DND-41 (cell line): ENCODE results near the gene SYT4.

Experiments used
- EZH2 ChIP-seq: IDR thresholded peaks from 3 replicates; pipeline ENCODE4 v1.6.1; 2012; ENCODE audit warnings: borderline replicate concordance, low read depth, mild to moderate bottlenecking, moderate library complexity, low read length, inconsistent platforms; ENCODE audit not compliant: severe bottlenecking
- TF ChIP-seq, protein P1 (sequence below): IDR thresholded peaks from 2 replicates; pipeline ENCODE4 v1.5.1; 2012; ENCODE audit warnings: borderline replicate concordance, low read length, moderate library complexity, mild to moderate bottlenecking; ENCODE audit not compliant: poor library complexity, severe bottlenecking; ENCODE audit errors: extremely low read depth

DNA sequence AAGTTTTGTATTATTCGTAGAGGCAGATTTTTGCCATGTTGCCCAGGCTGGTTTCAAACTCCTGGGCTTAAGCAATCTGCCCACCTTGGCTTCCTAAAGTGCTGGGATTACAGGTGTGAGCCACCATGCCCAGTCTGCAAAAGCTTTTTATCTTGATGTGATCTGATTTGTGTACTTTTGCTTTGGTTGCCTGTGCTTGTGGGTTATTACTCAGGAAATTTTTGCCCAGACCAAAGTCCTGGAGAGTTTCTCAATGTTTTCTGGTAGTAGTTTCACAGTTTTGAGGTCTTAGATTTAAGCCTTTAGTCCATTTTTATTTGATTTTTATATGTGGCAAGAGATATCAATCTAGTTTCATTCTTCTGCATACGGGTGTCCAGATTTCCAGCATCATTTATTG, 42.4 kb downstream of the SYT4 start:
- TF ChIP-seq, protein P1, sequence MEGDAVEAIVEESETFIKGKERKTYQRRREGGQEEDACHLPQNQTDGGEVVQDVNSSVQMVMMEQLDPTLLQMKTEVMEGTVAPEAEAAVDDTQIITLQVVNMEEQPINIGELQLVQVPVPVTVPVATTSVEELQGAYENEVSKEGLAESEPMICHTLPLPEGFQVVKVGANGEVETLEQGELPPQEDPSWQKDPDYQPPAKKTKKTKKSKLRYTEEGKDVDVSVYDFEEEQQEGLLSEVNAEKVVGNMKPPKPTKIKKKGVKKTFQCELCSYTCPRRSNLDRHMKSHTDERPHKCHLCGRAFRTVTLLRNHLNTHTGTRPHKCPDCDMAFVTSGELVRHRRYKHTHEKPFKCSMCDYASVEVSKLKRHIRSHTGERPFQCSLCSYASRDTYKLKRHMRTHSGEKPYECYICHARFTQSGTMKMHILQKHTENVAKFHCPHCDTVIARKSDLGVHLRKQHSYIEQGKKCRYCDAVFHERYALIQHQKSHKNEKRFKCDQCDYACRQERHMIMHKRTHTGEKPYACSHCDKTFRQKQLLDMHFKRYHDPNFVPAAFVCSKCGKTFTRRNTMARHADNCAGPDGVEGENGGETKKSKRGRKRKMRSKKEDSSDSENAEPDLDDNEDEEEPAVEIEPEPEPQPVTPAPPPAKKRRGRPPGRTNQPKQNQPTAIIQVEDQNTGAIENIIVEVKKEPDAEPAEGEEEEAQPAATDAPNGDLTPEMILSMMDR = no peak
- no peak for TF ChIP-seq EZH2
